IMR-90 (cell line): ENCODE results near the gene ATP8B3. TPM values are rescaled to one million over a fixed set of nuclear protein-coding genes. Genes with fewer than 3 reads are reported as not detected.

Source experiments
- FOS ChIP-seq: fragments of 150-350 bp; IDR thresholded peaks from 2 replicates; pipeline ENCODE4 v1.6.1; 2016; ENCODE audit warnings: low read depth, low read length
- MAZ ChIP-seq: IDR thresholded peaks from 2 replicates; pipeline ENCODE4 v1.6.1; 2012; ENCODE audit warnings: low read depth, mild to moderate bottlenecking, low read length, improper control_type of control experiment, moderate library complexity, borderline replicate concordance
- MXI1 ChIP-seq: IDR thresholded peaks from 2 replicates; pipeline ENCODE4 v1.6.1; 2012; ENCODE audit warnings: low read depth, mild to moderate bottlenecking, low read length, moderate library complexity, borderline replicate concordance
- RAD21 ChIP-seq: IDR thresholded peaks from 2 replicates; pipeline ENCODE4 v1.6.1; 2012; ENCODE audit warnings: low read length, improper control_type of control experiment
- polyA plus RNA-seq, 3 experiments: library from polyadenylated mRNA; depleted of rRNA; stranded (reverse); fragments of >200 nt; gene quantifications; 2 replicates each; pipeline ENCODE4 v1.2.3, GENCODE V29; 2012; ENCODE audit warnings: low replicate concordance in 1 of 3
- total RNA-seq: library from RNA; depleted of rRNA; stranded (reverse); fragments of >200 nt; gene quantifications from 2 replicates; pipeline ENCODE4 v1.2.3, GENCODE V29; 2012
- TF ChIP-seq, protein P1 (sequence below): fragments of 150-350 bp; IDR thresholded peaks from 2 replicates; pipeline ENCODE4 v1.6.1; 2017; ENCODE audit warnings: mild to moderate bottlenecking, antibody characterized with exemption, low read length, low read depth

The ATP8B3 gene
- total and polyA plus RNA-seq, 2 of the 4 experiments (the other 2 are of a cell fraction): 1.6 to 8.1 TPM

GRCh38 chr19:1814833-1815604 lies 2.9 kb upstream of the ATP8B3 start (continued):
- TF ChIP-seq, protein P1, sequence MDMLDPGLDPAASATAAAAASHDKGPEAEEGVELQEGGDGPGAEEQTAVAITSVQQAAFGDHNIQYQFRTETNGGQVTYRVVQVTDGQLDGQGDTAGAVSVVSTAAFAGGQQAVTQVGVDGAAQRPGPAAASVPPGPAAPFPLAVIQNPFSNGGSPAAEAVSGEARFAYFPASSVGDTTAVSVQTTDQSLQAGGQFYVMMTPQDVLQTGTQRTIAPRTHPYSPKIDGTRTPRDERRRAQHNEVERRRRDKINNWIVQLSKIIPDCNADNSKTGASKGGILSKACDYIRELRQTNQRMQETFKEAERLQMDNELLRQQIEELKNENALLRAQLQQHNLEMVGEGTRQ: no peak
- TF ChIP-seq MAZ (no peak), MXI1 (no peak), FOS (no peak), RAD21 (no peak)
